CD14-positive monocyte (primary cell): ENCODE results near the gene RHPN2. TPM values are rescaled to one million over a fixed set of nuclear protein-coding genes. Genes with fewer than 3 reads are reported as not detected.
"Not testable (repeated sequence)": the region's sequence is repeated elsewhere in the genome, so short reads cannot be mapped to it uniquely, and the experiment has no call there.

Experiments used
- DNase-seq, 3 donors: peaks; one replicate each; pipeline ENCODE4 v3.0.0-alpha.2; 2011 to 2022
- H2AFZ ChIP-seq: 2 replicates; pipeline ENCODE4 v1.6.0; 2012; ENCODE audit warnings: mild to moderate bottlenecking, low read depth, low read length, inconsistent platforms; ENCODE audit not compliant: insufficient read depth, poor library complexity, severe bottlenecking
- H3K27ac ChIP-seq, 2 donors: 1 replicate in 1 of 2; 2 replicates in 1 of 2; pipeline ENCODE4 v1.5.1; 2012 to 2013; ENCODE audit warnings: low read length in 2 of 2, control low read depth in 1 of 2, inconsistent platforms in 1 of 2, low read depth in 1 of 2, mild to moderate bottlenecking in 1 of 2
- H3K27me3 ChIP-seq, 2 donors: one replicate each; pipeline versions ENCODE4 v1.6.0 to v1.6.1; 2011 to 2013; ENCODE audit warnings: low read length in 2 of 2; ENCODE audit not compliant: control insufficient read depth in 2 of 2, insufficient read depth in 2 of 2
- H3K36me3 ChIP-seq, 2 donors: replicated peaks in 1 of 2; 1 replicate in 1 of 2; 2 replicates in 1 of 2; pipeline versions ENCODE4 v1.5.1 to v1.6.1; 2012 to 2013; ENCODE audit warnings: low read length in 2 of 2, control low read depth in 1 of 2, inconsistent platforms in 1 of 2, mild to moderate bottlenecking in 1 of 2; ENCODE audit not compliant: insufficient read depth in 2 of 2, control insufficient read depth in 1 of 2
- H3K4me1 ChIP-seq, 2 donors: 1 replicate in 1 of 2; 2 replicates in 1 of 2; pipeline versions ENCODE4 v1.5.1 to v1.6.1; 2012 to 2013; ENCODE audit warnings: low read length in 2 of 2, control low read depth in 1 of 2, inconsistent platforms in 1 of 2, mild to moderate bottlenecking in 1 of 2, moderate library complexity in 1 of 2; ENCODE audit not compliant: insufficient read depth in 2 of 2, control insufficient read depth in 1 of 2
- H3K4me2 ChIP-seq: replicated peaks from 2 replicates; pipeline ENCODE3; 2012; ENCODE audit warnings: low read length, moderate library complexity, mild to moderate bottlenecking; ENCODE audit not compliant: poor library complexity, severe bottlenecking; ENCODE audit errors: extremely low read depth
- H3K4me3 ChIP-seq, 3 experiments: fragments of 200-600 bp in 1 of 3; sonication (generic) in 1 of 3; replicated peaks in 1 of 3; 1 replicate in 2 of 3; 2 replicates in 1 of 3; pipeline ENCODE4 v1.5.1; 2011 to 2013; ENCODE audit warnings: low read length in 3 of 3, mild to moderate bottlenecking in 3 of 3, control low read depth in 2 of 3, low read depth in 2 of 3, inconsistent platforms in 1 of 3, moderate library complexity in 1 of 3
- H3K79me2 ChIP-seq: 2 replicates; pipeline ENCODE4 v1.6.0; 2012; ENCODE audit warnings: mild to moderate bottlenecking, control low read depth, inconsistent platforms, low read length, moderate library complexity; ENCODE audit not compliant: insufficient read depth
- H3K9ac ChIP-seq: 2 replicates; pipeline ENCODE4 v1.6.0; 2017; ENCODE audit warnings: low read length, mild to moderate bottlenecking; ENCODE audit not compliant: insufficient read depth, poor library complexity, severe bottlenecking
- H3K9me3 ChIP-seq, 2 donors: replicated peaks in 1 of 2; 1 replicate in 1 of 2; 2 replicates in 1 of 2; pipeline versions ENCODE4 v1.5.1 to v1.6.1; 2012 to 2013; ENCODE audit warnings: low read length in 2 of 2, control low read depth in 1 of 2; ENCODE audit not compliant: control insufficient read depth in 1 of 2, insufficient read depth in 1 of 2
- H4K20me1 ChIP-seq: 2 replicates; pipeline ENCODE4 v1.6.0; 2012; ENCODE audit warnings: mild to moderate bottlenecking, low read length, control low read depth, moderate library complexity; ENCODE audit not compliant: insufficient read depth
- H3K27ac Mint-ChIP-seq, 7 donors: one replicate each; pipeline ENCODE4 v1.8.0; 2020; ENCODE audit warnings: mild to moderate bottlenecking in 7 of 7, mixed read lengths in 7 of 7, moderate library complexity in 6 of 7, inconsistent platforms in 2 of 7
- H3K27me3 Mint-ChIP-seq, 3 donors: one replicate each; pipeline ENCODE4 v1.8.0; 2021 to 2022; ENCODE audit warnings: low read depth in 3 of 3, mild to moderate bottlenecking in 3 of 3, mixed read lengths in 3 of 3, moderate library complexity in 3 of 3, inconsistent platforms in 1 of 3
- H3K36me3 Mint-ChIP-seq, 2 donors: one replicate each; pipeline ENCODE4 v1.8.0; 2020; ENCODE audit warnings: mixed read lengths in 2 of 2, inconsistent platforms in 1 of 2, mild to moderate bottlenecking in 1 of 2
- H3K4me1 Mint-ChIP-seq: one replicate; pipeline ENCODE4 v1.8.0; 2020; ENCODE audit warnings: mild to moderate bottlenecking, mixed read lengths
- H3K4me3 Mint-ChIP-seq, 2 donors: one replicate each; pipeline ENCODE4 v1.8.0; 2020; ENCODE audit warnings: mild to moderate bottlenecking in 2 of 2, mixed read lengths in 2 of 2, moderate library complexity in 1 of 2
- H3K9me3 Mint-ChIP-seq, 7 donors: one replicate each; pipeline ENCODE4 v1.8.0; 2020 to 2022; ENCODE audit warnings: mixed read lengths in 7 of 7, mild to moderate bottlenecking in 6 of 7, moderate library complexity in 6 of 7, inconsistent platforms in 2 of 7
- CTCF ChIP-seq: fragments of 200-600 bp; IDR thresholded peaks from one replicate; pipeline ENCODE4 v1.8.0; 2022; ENCODE audit warnings: antibody characterized with exemption, mild to moderate bottlenecking
- WGBS: methylation state at CpG from one replicate; pipeline ENCODE4 v1.1.5; 2013; ENCODE audit warnings: missing lambda C conversion rate; ENCODE audit not compliant: insufficient coverage; 5-methylcytosine and 5-hydroxymethylcytosine counted together
- intact Hi-C, 2 donors: fragments of 100-400 bp; cut with micrococcal nuclease; formaldehyde crosslinking; loops; one replicate each; pipeline versions ENCODE4 v1.15.0 to v1.15.1; 2023
- polyA plus RNA-seq, 3 donors: library from polyadenylated mRNA; depleted of rRNA in 1 of 3; unstranded in 2 of 3; stranded (reverse) in 1 of 3; fragments of 300-500 nt in 2 of 3; fragments of >200 nt in 1 of 3; fragmentation: Illumina TruSeq in 2 of 3; gene quantifications; 1 replicate in 2 of 3; 2 replicates in 1 of 3; pipeline ENCODE4 v1.2.3, GENCODE V29; 2012 to 2021

The RHPN2 gene
- polyA plus RNA-seq, 3 donors, result 0.16 to 0.93 (median 0.51) TPM

GRCh38 chr19:32988724-32989123, 76.0 kb downstream of the RHPN2 start:
- intact Hi-C loops, result no loop called here
- Mint-ChIP-seq H3K36me3 (no peaks in the 10 kb centered on the region), H3K4me1 (peaks cover 7% of the 10 kb centered on the region), H3K27me3 (peaks cover 2 to 7% (median 3%) of the 10 kb centered on the region in 3 donors), H3K9me3 (peaks cover 0 to 2% (median 0%) of the 10 kb centered on the region in 7 donors), H3K27ac (no peak overlapping the region), H3K4me3 (no peak overlapping the region)
- Histone ChIP-seq H3K27me3 (no peaks in the 10 kb centered on the region), H3K9ac (no peak overlapping the region), H3K79me2 (no peaks in the 10 kb centered on the region), H3K4me2 (no peak overlapping the region), H3K36me3 (no peaks in the 10 kb centered on the region), H3K4me3 (no peak overlapping the region), H3K27ac (no peak overlapping the region), H3K4me1 (peaks cover 0 to 5% of the 10 kb centered on the region in 2 donors), H4K20me1 (no peaks in the 10 kb centered on the region), H2AFZ (no peak overlapping the region), H3K9me3 (no peaks in the 10 kb centered on the region)
- no peak for TF ChIP-seq CTCF
- no peak for DNase-seq
- 65% methylated on average over 4 of the region's 5 CpGs for WGBS

GRCh38 chr19:32988254-32988653, 76.4 kb downstream of the RHPN2 start:
- H3K36me3 ChIP-seq, H3K4me2 ChIP-seq, H3K4me3 Mint-ChIP-seq, H3K9me3 ChIP-seq, H3K27ac ChIP-seq, H3K27me3 ChIP-seq, H3K79me2 ChIP-seq, H2AFZ ChIP-seq, H4K20me1 ChIP-seq, H3K9ac ChIP-seq, intact Hi-C loops, DNase-seq, H3K4me3 ChIP-seq, H3K4me1 Mint-ChIP-seq, H3K9me3 Mint-ChIP-seq, H3K27me3 Mint-ChIP-seq, H3K36me3 Mint-ChIP-seq, H3K4me1 ChIP-seq: not testable (repeated sequence)
- WGBS, result 97% methylated on average over 5 of the region's 5 CpGs
- peak overlapping the region in 1 of 7 donors; percentile 61 for H3K27ac Mint-ChIP-seq

GRCh38 chr19:32982488-32982887, 82.2 kb downstream of the RHPN2 start:
- H3K4me3 Mint-ChIP-seq, H3K9me3 Mint-ChIP-seq, H4K20me1 ChIP-seq, H3K9me3 ChIP-seq, H3K79me2 ChIP-seq, H3K27me3 Mint-ChIP-seq, H3K4me2 ChIP-seq, H3K27me3 ChIP-seq, H2AFZ ChIP-seq, H3K27ac Mint-ChIP-seq, H3K27ac ChIP-seq, H3K4me3 ChIP-seq, H3K36me3 Mint-ChIP-seq, H3K9ac ChIP-seq, intact Hi-C loops, DNase-seq, H3K36me3 ChIP-seq: not testable (repeated sequence)
- 93% methylated on average over 2 of the region's 6 CpGs for WGBS
- H3K4me1 ChIP-seq, result peaks cover 5 to 15% of the 10 kb centered on the region in 2 donors
- H3K4me1 Mint-ChIP-seq, result peaks cover 12% of the 10 kb centered on the region

- not testable (repeated sequence) for DNase-seq, H3K27ac Mint-ChIP-seq, H3K4me2 ChIP-seq, H2AFZ ChIP-seq, H3K27me3 Mint-ChIP-seq, H3K9me3 Mint-ChIP-seq, H3K36me3 Mint-ChIP-seq, H3K79me2 ChIP-seq, H3K36me3 ChIP-seq, H3K27me3 ChIP-seq, H3K4me3 Mint-ChIP-seq, H3K9me3 ChIP-seq, H3K27ac ChIP-seq, H3K4me3 ChIP-seq, H4K20me1 ChIP-seq, H3K9ac ChIP-seq
- H3K4me1 ChIP-seq, result peaks cover 12 to 28% of the 10 kb centered on the region in 2 donors
- WGBS, result 86% methylated on average over 3 of the region's 7 CpGs
- intact Hi-C loops, result loop anchor here (10.0 kb wide), 3 partner anchors 105 to 1445 kb away; partner anchors contain the start of genes GPATCH1 (in 1 of the 2) and UBA2 (in 1 of the 2)
- peaks cover 20% of the 10 kb centered on the region for H3K4me1 Mint-ChIP-seq
These were observed 84.9 kb downstream of the RHPN2 start for GRCh38 chr19:32979807-32980206.
